Measurements from ENCODE around the gene GDF2.

The GDF2 gene

GRCh38 chr10:47286116-47286505, 36.1 kb upstream of the GDF2 start:
- H3K4me3 ChIP-seq (ENCODE audit: low read depth, low read length): no peak overlapping the region
- TF ChIP-seq CTCF (IDR thresholded peaks at IDR 0.05; ENCODE audit: insufficient read depth, low read depth, low read length, missing control alignments): no peak
- no peak for DNase-seq (ENCODE audit: low read depth)

- no peak for TF ChIP-seq CTCF (IDR thresholded peaks at IDR 0.05; ENCODE audit: insufficient read depth, low read depth, low read length, missing control alignments)
- H3K4me3 ChIP-seq (ENCODE audit: low read depth, low read length): no peak overlapping the region
- no peak for DNase-seq (ENCODE audit: low read depth)
Measured at GRCh38 chr10:47286591-47287315, 35.5 kb upstream of the GDF2 start.

- DNase-seq (ENCODE audit: low read depth): no peak
- no peak overlapping the region for H3K4me3 ChIP-seq (ENCODE audit: low read depth, low read length)
- TF ChIP-seq CTCF (IDR thresholded peaks at IDR 0.05; ENCODE audit: insufficient read depth, low read depth, low read length, missing control alignments): no peak
Measured at GRCh38 chr10:47287365-47287802, 34.9 kb upstream of the GDF2 start.

GRCh38 chr10:47287805-47288204, 34.4 kb upstream of the GDF2 start:
- no peak for TF ChIP-seq CTCF (IDR thresholded peaks at IDR 0.05; ENCODE audit: insufficient read depth, low read depth, low read length, missing control alignments)
- no peak overlapping the region for H3K4me3 ChIP-seq (ENCODE audit: low read depth, low read length)
- DNase-seq (ENCODE audit: low read depth): no peak

- no peak for TF ChIP-seq CTCF (IDR thresholded peaks at IDR 0.05; ENCODE audit: insufficient read depth, low read depth, low read length, missing control alignments)
- H3K4me3 ChIP-seq (ENCODE audit: low read depth, low read length): no peak overlapping the region
- no peak for DNase-seq (ENCODE audit: low read depth)
Measured at GRCh38 chr10:47288236-47288635, 34.0 kb upstream of the GDF2 start.

- no peak for DNase-seq (ENCODE audit: low read depth)
- no peak for TF ChIP-seq CTCF (IDR thresholded peaks at IDR 0.05; ENCODE audit: insufficient read depth, low read depth, low read length, missing control alignments)
- H3K4me3 ChIP-seq (ENCODE audit: low read depth, low read length): no peak overlapping the region
Measured at GRCh38 chr10:47288916-47289495, 33.2 kb upstream of the GDF2 start.

GRCh38 chr10:47289921-47290320, 32.3 kb upstream of the GDF2 start:
- H3K4me3 ChIP-seq (ENCODE audit: low read depth, low read length): no peak overlapping the region

More at GRCh38 chr10:47289921-47290320, 32.3 kb upstream of the GDF2 start:
- DNase-seq (ENCODE audit: low read depth): no peak
- no peak for TF ChIP-seq CTCF (IDR thresholded peaks at IDR 0.05; ENCODE audit: insufficient read depth, low read depth, low read length, missing control alignments)

Measured in GM12865 (cell line).